ENCODE measurements around the gene ZNF827.

The ZNF827 gene

DNA sequence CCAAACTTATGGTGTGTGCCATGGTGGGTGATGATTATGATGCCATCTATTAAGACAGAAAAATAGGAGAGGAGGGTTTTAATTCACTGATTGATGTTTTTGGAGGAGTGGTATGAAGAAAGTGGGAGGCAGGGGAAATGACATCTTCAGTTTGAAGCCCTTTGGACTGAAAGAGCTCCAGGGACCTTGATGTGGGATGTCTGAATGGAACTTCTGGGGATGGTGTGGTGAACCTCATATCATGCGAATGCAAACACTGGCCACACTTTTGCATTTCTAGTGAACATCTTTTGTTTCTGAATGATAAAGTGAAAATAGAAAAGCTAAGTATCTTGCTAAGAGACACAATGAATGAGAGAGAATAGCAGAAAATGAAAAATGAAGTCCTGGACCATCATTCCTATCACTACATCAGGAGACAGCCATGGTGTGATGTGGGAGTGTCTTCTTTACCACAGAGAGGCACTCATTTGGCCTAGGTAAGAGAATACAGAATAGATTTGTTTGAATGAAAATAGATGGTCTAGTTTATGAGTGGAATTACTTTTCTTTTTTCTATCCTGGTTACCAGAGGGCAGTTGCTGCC, 123.5 kb downstream of the ZNF827 start:
- Histone ChIP-seq H3K9ac (ENCODE audit: low read length) (no peak overlapping the region), H3K4me1 (ENCODE audit: control insufficient read depth, insufficient read depth, low read length) (no peaks in the 10 kb centered on the region), H3K4me3 (ENCODE audit: low read length) (no peak overlapping the region), H3K9me3 (ENCODE audit: control insufficient read depth, low read length) (no peaks in the 10 kb centered on the region), H3K36me3 (ENCODE audit: control insufficient read depth, insufficient read depth, low read length) (no peaks in the 10 kb centered on the region), H3K27me3 (ENCODE audit: control insufficient read depth, insufficient read depth, low read length) (no peaks in the 10 kb centered on the region)

DNA sequence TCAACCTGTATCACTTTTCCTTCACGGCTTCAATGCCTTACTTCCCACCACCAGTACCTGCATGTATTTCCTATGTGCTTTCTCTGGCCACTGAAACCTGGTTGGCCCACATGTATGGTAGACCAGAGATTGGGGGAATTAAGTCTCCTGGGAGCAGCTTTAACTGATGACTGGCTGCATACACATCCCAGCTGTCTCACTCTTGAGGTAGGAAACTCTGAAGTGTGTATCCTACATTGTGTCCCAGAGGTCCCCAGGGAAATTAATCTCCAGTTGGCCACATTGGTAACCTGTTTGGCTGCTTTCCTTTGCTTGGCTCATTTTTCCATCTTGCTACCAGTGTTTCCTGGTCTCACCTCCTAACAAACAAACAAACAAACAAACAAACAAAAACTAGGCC, 124.4 kb downstream of the ZNF827 start:
- Histone ChIP-seq H3K4me3 (ENCODE audit: low read length) (no peak overlapping the region), H3K9me3 (ENCODE audit: control insufficient read depth, low read length) (no peaks in the 10 kb centered on the region), H3K27me3 (ENCODE audit: control insufficient read depth, insufficient read depth, low read length) (no peaks in the 10 kb centered on the region), H3K9ac (ENCODE audit: low read length) (no peak overlapping the region), H3K4me1 (ENCODE audit: control insufficient read depth, insufficient read depth, low read length) (no peaks in the 10 kb centered on the region), H3K36me3 (ENCODE audit: control insufficient read depth, insufficient read depth, low read length) (no peaks in the 10 kb centered on the region)

DNA sequence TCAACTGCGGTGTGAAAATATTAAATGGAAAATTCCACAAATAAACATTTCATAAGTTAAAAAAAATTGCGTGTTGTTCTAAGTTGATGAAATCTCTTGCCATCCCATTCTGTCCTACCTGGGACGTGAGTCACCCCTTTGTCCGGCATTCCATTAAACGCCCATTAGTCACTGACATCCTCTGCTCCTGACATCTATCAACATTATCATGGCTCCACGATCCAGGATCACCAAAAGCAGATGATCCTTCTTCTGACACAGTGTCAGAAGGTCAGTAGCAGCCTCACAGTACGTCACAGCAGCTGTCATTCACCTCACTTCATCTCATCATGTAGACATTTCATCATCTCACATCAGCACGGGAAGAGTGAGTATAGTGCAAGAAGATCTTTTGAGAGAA, 125.7 kb downstream of the ZNF827 start:
- no peaks in the 10 kb centered on the region for H3K36me3 ChIP-seq (ENCODE audit: control insufficient read depth, insufficient read depth, low read length)
- H3K4me1 ChIP-seq (ENCODE audit: control insufficient read depth, insufficient read depth, low read length) = peaks cover 10% of the 10 kb centered on the region
- H3K4me3 ChIP-seq (ENCODE audit: low read length) = no peak overlapping the region
- no peaks in the 10 kb centered on the region for H3K27me3 ChIP-seq (ENCODE audit: control insufficient read depth, insufficient read depth, low read length)
- H3K9ac ChIP-seq (ENCODE audit: low read length) = no peak overlapping the region
- H3K9me3 ChIP-seq (ENCODE audit: control insufficient read depth, low read length) = no peaks in the 10 kb centered on the region

DNA sequence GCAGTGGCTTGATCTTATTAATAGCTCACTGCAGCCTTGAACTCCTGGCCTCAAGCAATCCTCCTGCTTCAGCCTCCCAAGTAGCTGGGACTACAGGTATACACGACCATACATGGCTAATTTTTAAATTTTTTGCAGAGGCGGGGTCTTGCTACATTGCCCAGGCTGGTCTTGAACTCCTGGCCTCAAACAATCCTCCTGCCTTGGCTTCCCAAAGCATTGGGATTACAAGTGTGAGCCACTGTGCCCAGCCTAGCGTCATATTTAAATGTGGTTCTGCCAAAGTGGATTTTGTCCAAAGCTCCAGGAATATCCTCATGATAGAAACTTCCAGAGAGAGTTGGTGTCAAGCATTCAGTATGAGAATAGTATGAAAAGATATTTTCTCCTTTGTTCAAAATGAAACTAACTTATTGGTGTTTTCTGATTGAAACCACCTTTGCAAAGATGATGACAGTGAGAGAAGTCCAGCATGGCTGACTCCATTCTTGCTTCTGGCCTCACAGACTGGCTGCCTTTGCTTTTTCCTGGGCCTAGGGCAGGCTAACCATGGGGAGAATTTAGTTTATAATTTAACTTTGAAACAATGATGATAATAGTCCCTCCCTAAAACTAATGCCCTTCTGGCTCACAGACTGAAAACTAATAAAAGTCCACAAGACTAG, 129.6 kb downstream of the ZNF827 start:
- Histone ChIP-seq H3K4me1 (ENCODE audit: control insufficient read depth, insufficient read depth, low read length) (peaks cover 11% of the 10 kb centered on the region), H3K9me3 (ENCODE audit: control insufficient read depth, low read length) (no peaks in the 10 kb centered on the region), H3K9ac (ENCODE audit: low read length) (no peak overlapping the region), H3K27me3 (ENCODE audit: control insufficient read depth, insufficient read depth, low read length) (no peaks in the 10 kb centered on the region), H3K36me3 (ENCODE audit: control insufficient read depth, insufficient read depth, low read length) (no peaks in the 10 kb centered on the region), H3K4me3 (ENCODE audit: low read length) (no peak overlapping the region)

DNA sequence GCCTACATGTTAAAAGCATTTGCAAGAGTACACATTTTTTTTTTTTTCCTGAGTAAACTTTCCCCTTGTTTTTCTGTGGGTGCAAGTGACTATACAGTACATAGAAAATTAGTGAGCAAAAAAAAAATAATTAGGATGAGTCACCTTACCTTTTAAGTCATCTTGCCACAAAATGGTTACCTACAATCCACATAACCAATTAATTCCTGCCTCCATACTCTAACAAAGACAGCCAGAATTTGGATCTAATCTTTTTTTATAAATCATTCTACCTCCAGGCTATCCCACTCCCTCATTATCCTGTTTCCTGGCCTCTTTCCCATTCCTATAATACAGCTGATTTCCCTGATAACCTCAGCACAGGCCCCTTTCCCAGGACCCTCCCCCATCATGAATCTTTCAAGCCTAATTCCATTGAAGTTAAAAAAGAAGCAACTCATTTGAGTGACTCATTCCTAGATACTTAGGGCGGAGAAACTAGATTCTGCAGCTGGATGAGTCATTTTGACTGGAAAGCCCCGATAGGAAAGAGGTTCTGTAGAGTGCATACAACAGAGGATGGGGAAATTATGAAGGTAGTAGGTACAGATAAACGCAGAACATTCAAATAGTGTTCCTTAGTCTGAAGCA, 130.5 kb downstream of the ZNF827 start:
- no peaks in the 10 kb centered on the region for H3K36me3 ChIP-seq (ENCODE audit: control insufficient read depth, insufficient read depth, low read length)
- peaks cover 11% of the 10 kb centered on the region for H3K4me1 ChIP-seq (ENCODE audit: control insufficient read depth, insufficient read depth, low read length)
- H3K9me3 ChIP-seq (ENCODE audit: control insufficient read depth, low read length) = no peaks in the 10 kb centered on the region
- H3K9ac ChIP-seq (ENCODE audit: low read length) = no peak overlapping the region
- no peaks in the 10 kb centered on the region for H3K27me3 ChIP-seq (ENCODE audit: control insufficient read depth, insufficient read depth, low read length)
- no peak overlapping the region for H3K4me3 ChIP-seq (ENCODE audit: low read length)

DNA sequence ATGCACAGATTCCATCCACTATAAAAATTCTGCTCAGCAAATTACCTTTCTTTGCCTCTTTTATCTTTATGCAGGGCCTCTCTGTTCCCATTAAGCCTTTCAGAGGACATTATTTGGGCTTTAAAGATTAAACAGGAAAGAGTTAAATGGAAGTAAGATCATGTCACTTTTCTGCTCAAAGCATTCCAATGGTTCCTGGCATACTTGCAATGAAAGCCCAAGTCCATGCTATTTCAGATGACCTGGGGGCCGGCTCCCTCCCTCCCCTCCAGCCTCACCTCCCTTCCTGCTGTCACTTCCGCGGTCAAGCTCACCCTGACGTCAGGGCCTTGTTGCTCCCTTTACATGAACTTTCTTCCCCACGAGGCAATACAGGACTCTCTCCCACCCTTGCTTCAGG, 133.1 kb downstream of the ZNF827 start:
- H3K4me1 ChIP-seq (ENCODE audit: control insufficient read depth, insufficient read depth, low read length) = peaks cover 11% of the 10 kb centered on the region
- H3K4me3 ChIP-seq (ENCODE audit: low read length) = no peak overlapping the region
- no peaks in the 10 kb centered on the region for H3K9me3 ChIP-seq (ENCODE audit: control insufficient read depth, low read length)
- H3K36me3 ChIP-seq (ENCODE audit: control insufficient read depth, insufficient read depth, low read length) = no peaks in the 10 kb centered on the region
- H3K27me3 ChIP-seq (ENCODE audit: control insufficient read depth, insufficient read depth, low read length) = no peaks in the 10 kb centered on the region
- no peak overlapping the region for H3K9ac ChIP-seq (ENCODE audit: low read length)

DNA sequence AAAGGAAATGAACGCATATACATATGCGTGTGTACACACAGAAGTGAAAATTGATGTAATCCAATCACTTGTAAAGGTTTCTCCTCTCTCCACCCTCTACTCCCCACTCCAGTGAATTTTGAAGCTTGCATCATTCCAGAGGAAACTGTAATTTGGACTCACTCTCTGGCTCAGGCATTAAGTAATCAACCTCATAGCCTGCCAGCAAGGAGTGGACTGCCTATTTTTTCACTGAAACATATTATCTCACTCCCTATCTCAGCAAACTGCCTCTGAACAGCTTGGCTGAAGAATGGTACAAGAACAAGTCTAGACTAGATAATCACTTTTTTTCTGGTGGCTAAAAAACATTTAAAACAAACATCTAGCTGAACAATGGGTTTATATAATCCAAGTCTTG, 134.5 kb downstream of the ZNF827 start:
- Histone ChIP-seq H3K36me3 (ENCODE audit: control insufficient read depth, insufficient read depth, low read length) (no peaks in the 10 kb centered on the region), H3K27me3 (ENCODE audit: control insufficient read depth, insufficient read depth, low read length) (no peaks in the 10 kb centered on the region), H3K4me3 (ENCODE audit: low read length) (no peak overlapping the region), H3K9ac (ENCODE audit: low read length) (no peak overlapping the region), H3K9me3 (ENCODE audit: control insufficient read depth, low read length) (no peaks in the 10 kb centered on the region), H3K4me1 (ENCODE audit: control insufficient read depth, insufficient read depth, low read length) (peaks cover 11% of the 10 kb centered on the region)

DNA sequence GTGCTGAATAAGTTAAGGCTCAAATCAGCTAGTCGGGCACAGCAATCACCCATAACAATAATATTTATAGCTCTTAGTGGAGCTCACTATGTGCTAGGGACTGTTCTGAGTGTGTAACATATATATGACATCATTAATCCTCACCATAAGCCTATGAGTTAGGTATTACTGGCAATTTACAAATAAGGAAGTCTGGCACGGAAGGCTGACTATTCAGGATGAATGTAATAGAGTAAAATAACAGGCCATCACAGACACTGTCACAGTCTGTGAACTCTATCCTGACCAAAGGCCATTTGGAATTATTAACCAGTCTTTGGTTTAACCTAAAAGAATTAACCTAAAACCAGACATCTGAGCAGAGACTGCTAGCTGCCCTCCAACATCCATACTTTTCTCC, 139.4 kb downstream of the ZNF827 start:
- Histone ChIP-seq H3K27me3 (ENCODE audit: control insufficient read depth, insufficient read depth, low read length) (no peaks in the 10 kb centered on the region), H3K4me3 (ENCODE audit: low read length) (no peak overlapping the region)

DNA sequence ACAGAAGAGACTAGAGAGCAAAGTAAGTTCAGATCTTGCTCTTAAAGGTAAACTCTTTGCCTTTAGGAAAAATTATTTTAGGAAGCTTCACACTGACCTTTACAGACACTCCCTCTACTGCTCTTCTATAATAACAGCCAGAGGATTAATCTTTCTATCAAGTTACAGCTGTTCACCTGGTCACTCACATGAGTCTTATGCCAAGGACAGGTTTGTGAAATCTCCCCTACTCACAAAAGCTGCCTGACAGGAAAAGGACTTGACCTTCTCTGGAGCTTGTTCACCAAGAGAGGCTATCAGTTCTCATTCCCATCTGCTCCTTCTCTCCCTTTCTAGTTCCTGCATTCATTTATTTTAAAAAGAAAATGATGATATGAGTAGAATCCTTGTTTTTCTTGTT, 141.3 kb downstream of the ZNF827 start:
- H3K27me3 ChIP-seq (ENCODE audit: control insufficient read depth, insufficient read depth, low read length) = no peaks in the 10 kb centered on the region

More for the DNA sequence above, 139.4 kb downstream of the ZNF827 start:
- H3K9me3 ChIP-seq (ENCODE audit: control insufficient read depth, low read length) = no peaks in the 10 kb centered on the region
- no peaks in the 10 kb centered on the region for H3K4me1 ChIP-seq (ENCODE audit: control insufficient read depth, insufficient read depth, low read length)
- no peak overlapping the region for H3K9ac ChIP-seq (ENCODE audit: low read length)
- no peaks in the 10 kb centered on the region for H3K36me3 ChIP-seq (ENCODE audit: control insufficient read depth, insufficient read depth, low read length)

DNA sequence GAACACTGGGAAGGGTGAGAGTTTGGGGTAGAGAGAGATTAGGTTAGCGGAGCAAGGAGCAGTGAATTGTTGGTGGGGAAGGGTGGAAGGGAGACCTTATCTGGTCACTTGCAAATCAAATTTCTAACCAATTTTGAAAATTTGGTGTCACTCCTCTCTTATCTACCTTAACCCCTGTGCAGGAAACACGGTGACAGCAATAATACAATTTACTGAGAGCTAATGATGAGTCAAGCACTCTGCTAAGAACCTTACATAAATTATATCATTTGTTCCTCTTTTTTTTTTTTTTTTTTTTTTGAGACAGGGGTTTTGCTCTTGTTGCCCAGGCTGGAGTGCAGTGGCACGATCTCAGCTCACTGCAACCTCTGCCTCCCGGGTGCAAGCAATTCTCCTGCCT, 142.3 kb downstream of the ZNF827 start:
- Histone ChIP-seq H3K27me3 (ENCODE audit: control insufficient read depth, insufficient read depth, low read length) (no peaks in the 10 kb centered on the region), H3K4me1 (ENCODE audit: control insufficient read depth, insufficient read depth, low read length) (no peaks in the 10 kb centered on the region), H3K9ac (ENCODE audit: low read length) (no peak overlapping the region), H3K36me3 (ENCODE audit: control insufficient read depth, insufficient read depth, low read length) (no peaks in the 10 kb centered on the region), H3K9me3 (ENCODE audit: control insufficient read depth, low read length) (no peaks in the 10 kb centered on the region), H3K4me3 (ENCODE audit: low read length) (no peak overlapping the region)

More for the DNA sequence above, 141.3 kb downstream of the ZNF827 start:
- no peaks in the 10 kb centered on the region for H3K9me3 ChIP-seq (ENCODE audit: control insufficient read depth, low read length)
- H3K36me3 ChIP-seq (ENCODE audit: control insufficient read depth, insufficient read depth, low read length) = no peaks in the 10 kb centered on the region
- H3K4me1 ChIP-seq (ENCODE audit: control insufficient read depth, insufficient read depth, low read length) = no peaks in the 10 kb centered on the region
- H3K9ac ChIP-seq (ENCODE audit: low read length) = no peak overlapping the region
- H3K4me3 ChIP-seq (ENCODE audit: low read length) = no peak overlapping the region

DNA sequence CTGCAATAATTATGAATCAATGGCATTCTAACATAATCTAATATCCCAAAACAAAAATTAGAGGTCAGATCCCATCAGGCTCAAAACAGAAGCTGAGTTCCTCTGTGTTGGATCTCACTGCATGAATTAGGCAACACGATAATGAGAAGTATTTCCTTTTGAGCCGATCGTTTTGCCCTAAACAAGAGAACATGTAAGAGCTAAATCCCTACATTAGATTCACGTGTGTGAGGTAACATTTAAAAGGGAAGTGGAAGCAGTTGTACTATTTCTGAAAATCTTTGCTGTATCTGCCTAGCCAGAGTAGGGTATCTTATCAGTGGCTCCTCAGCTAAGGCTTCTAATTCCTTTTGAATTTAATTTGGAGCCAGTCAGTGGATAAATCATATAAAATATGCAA, 143.1 kb downstream of the ZNF827 start:
- no peaks in the 10 kb centered on the region for H3K4me1 ChIP-seq (ENCODE audit: control insufficient read depth, insufficient read depth, low read length)
- no peaks in the 10 kb centered on the region for H3K36me3 ChIP-seq (ENCODE audit: control insufficient read depth, insufficient read depth, low read length)
- H3K9me3 ChIP-seq (ENCODE audit: control insufficient read depth, low read length) = no peaks in the 10 kb centered on the region

DNA sequence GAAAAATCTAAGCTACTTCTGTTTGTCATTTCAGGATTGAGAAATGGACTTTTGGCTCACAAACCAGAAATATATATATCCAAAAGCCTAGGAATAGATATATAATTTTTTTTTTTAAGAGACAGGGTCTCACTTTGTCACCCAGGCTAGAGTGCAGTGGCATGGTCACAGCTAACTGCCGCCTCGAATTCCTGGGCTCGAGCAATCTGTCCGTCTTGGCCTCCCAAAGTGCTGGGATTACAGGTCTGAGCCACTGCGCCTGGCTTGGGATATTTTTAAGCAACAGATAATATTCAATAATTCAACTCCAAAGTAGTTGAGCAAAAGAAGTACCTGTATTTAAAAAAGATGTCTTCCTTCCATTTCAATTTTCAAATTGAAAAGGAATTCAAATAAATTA, 146.2 kb downstream of the ZNF827 start:
- Histone ChIP-seq H3K9me3 (ENCODE audit: control insufficient read depth, low read length) (no peaks in the 10 kb centered on the region), H3K36me3 (ENCODE audit: control insufficient read depth, insufficient read depth, low read length) (no peaks in the 10 kb centered on the region), H3K4me3 (ENCODE audit: low read length) (no peak overlapping the region), H3K9ac (ENCODE audit: low read length) (no peak overlapping the region), H3K27me3 (ENCODE audit: control insufficient read depth, insufficient read depth, low read length) (no peaks in the 10 kb centered on the region), H3K4me1 (ENCODE audit: control insufficient read depth, insufficient read depth, low read length) (no peaks in the 10 kb centered on the region)

More for the DNA sequence above, 143.1 kb downstream of the ZNF827 start:
- Histone ChIP-seq H3K4me3 (ENCODE audit: low read length) (no peak overlapping the region), H3K9ac (ENCODE audit: low read length) (no peak overlapping the region), H3K27me3 (ENCODE audit: control insufficient read depth, insufficient read depth, low read length) (no peaks in the 10 kb centered on the region)

All from mucosa of stomach (tissue), 1 donor.